ENCODE data around the gene RAB7B. TPM values are rescaled to one million over a fixed set of nuclear protein-coding genes. Genes with fewer than 3 reads are reported as not detected.

Gene RAB7B
- total RNA-seq, 6 experiments from 2014 or later, result 2.6 to 6.6 (median 5.3) TPM

GRCh38 chr1:205927247-205927646, 75.9 kb downstream of the RAB7B start:
- TF ChIP-seq, protein P1, sequence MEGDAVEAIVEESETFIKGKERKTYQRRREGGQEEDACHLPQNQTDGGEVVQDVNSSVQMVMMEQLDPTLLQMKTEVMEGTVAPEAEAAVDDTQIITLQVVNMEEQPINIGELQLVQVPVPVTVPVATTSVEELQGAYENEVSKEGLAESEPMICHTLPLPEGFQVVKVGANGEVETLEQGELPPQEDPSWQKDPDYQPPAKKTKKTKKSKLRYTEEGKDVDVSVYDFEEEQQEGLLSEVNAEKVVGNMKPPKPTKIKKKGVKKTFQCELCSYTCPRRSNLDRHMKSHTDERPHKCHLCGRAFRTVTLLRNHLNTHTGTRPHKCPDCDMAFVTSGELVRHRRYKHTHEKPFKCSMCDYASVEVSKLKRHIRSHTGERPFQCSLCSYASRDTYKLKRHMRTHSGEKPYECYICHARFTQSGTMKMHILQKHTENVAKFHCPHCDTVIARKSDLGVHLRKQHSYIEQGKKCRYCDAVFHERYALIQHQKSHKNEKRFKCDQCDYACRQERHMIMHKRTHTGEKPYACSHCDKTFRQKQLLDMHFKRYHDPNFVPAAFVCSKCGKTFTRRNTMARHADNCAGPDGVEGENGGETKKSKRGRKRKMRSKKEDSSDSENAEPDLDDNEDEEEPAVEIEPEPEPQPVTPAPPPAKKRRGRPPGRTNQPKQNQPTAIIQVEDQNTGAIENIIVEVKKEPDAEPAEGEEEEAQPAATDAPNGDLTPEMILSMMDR (IDR thresholded peaks at IDR 0.05), result no peak
- no peak for DNase-seq
- H3K27me3 Mint-ChIP-seq (ENCODE audit: insufficient read depth), result peaks cover 23% of the 10 kb centered on the region
- no peak overlapping the region for H3K4me3 Mint-ChIP-seq
- H3K4me1 Mint-ChIP-seq (ENCODE audit: low read depth), result peaks cover 15% of the 10 kb centered on the region
- H3K36me3 Mint-ChIP-seq (ENCODE audit: low read depth), result no peaks in the 10 kb centered on the region
- no peak overlapping the region for H3K27ac Mint-ChIP-seq
- no peaks in the 10 kb centered on the region for H3K9me3 Mint-ChIP-seq

Other genes with a start within 250 kb of the RAB7B start
- gene RAB29, start 227.9 kb downstream of the RAB7B start, total RNA-seq (2021; fragmentation: NEBNext Ultra II Directional; extraction: Animal tissue kit (Norgen Biotek cat#: 25700)), result 10 to 100 TPM; 10.6 to 13.0 (median 11.5) TPM
- gene SLC41A1, start 190.2 kb downstream of the RAB7B start, total RNA-seq (2021; fragmentation: NEBNext Ultra II Directional; extraction: Animal tissue kit (Norgen Biotek cat#: 25700)), result 10 to 100 TPM; 31.6 to 39.8 (median 35.5) TPM
- gene PM20D1, start 153.3 kb downstream of the RAB7B start, total RNA-seq (2021; fragmentation: NEBNext Ultra II Directional; extraction: Animal tissue kit (Norgen Biotek cat#: 25700)), result not detected
- not detected for gene SLC26A9, start 59.9 kb downstream of the RAB7B start, total RNA-seq (2021; fragmentation: NEBNext Ultra II Directional; extraction: Animal tissue kit (Norgen Biotek cat#: 25700))
- not detected for gene CTSE, start 20.5 kb upstream of the RAB7B start, total RNA-seq (2021; fragmentation: NEBNext Ultra II Directional; extraction: Animal tissue kit (Norgen Biotek cat#: 25700))
- gene RHEX, start 49.8 kb upstream of the RAB7B start, total RNA-seq (2021; fragmentation: NEBNext Ultra II Directional; extraction: Animal tissue kit (Norgen Biotek cat#: 25700)), result not detected
- not detected for gene AVPR1B, start 114.0 kb upstream of the RAB7B start, total RNA-seq (2021; fragmentation: NEBNext Ultra II Directional; extraction: Animal tissue kit (Norgen Biotek cat#: 25700))
- 1 to 10 TPM; 6.8 to 8.2 (median 7.2) TPM for gene FAM72A, start 199.4 kb upstream of the RAB7B start, total RNA-seq (2021; fragmentation: NEBNext Ultra II Directional; extraction: Animal tissue kit (Norgen Biotek cat#: 25700))
- 10 to 100 TPM; 59.6 to 75.9 (median 71.3) TPM for gene SRGAP2, start 200.1 kb upstream of the RAB7B start, total RNA-seq (2021; fragmentation: NEBNext Ultra II Directional; extraction: Animal tissue kit (Norgen Biotek cat#: 25700))